Body of pancreas (tissue), 4 donors: ENCODE data around the gene POLE4. TPM values are rescaled to one million over a fixed set of nuclear protein-coding genes. Genes with fewer than 3 reads are reported as not detected.
A peak's percentile ranks its signal among the peaks of the same experiment; 100 is the strongest.

Source experiments
- ATAC-seq: fragments of 150-250 bp; one replicate; pipeline ENCODE4 v1.9.1; 2016
- DNase-seq, 4 donors: peaks; one replicate each; pipeline ENCODE4 v3.0.0-alpha.2; 2019
- H3K27ac ChIP-seq, 4 donors: fragments of 200-600 bp; sonication (generic); 1 replicate in 3 of 4; 2 replicates in 1 of 4; pipeline versions ENCODE4 v1.5.1 to v1.6.1; 2016 to 2019; ENCODE audit warnings: mild to moderate bottlenecking in 1 of 4, mixed read lengths in 1 of 4, moderate library complexity in 1 of 4
- H3K27me3 ChIP-seq, 2 donors: fragments of 200-600 bp; sonication (generic); one replicate each; pipeline ENCODE4 v1.6.0; 2016; ENCODE audit warnings: mild to moderate bottlenecking in 1 of 2
- H3K36me3 ChIP-seq, 2 donors: fragments of 200-600 bp; sonication (generic); replicated peaks in 1 of 2; 2 replicates each; pipeline ENCODE4 v1.5.1; 2016; ENCODE audit warnings: low read depth in 2 of 2; ENCODE audit not compliant: insufficient read depth in 1 of 2
- H3K4me1 ChIP-seq: fragments of 200-600 bp; sonication (generic); one replicate; pipeline ENCODE4 v1.6.0; 2016
- H3K4me3 ChIP-seq, 2 donors: fragments of 200-600 bp; sonication (generic); 1 replicate in 1 of 2; 2 replicates in 1 of 2; pipeline ENCODE4 v1.5.1; 2016 to 2019
- H3K9me3 ChIP-seq, 3 donors: fragments of 200-600 bp; sonication (generic); 1 replicate in 2 of 3; 2 replicates in 1 of 3; pipeline ENCODE4 v1.5.1; 2016
- CTCF ChIP-seq, 7 experiments: fragments of 450-650 bp in 4 of 7; fragments of 200-600 bp in 3 of 7; sonication (generic) in 3 of 7; IDR thresholded peaks; one replicate each; pipeline ENCODE4 v1.5.1; 2016 to 2019; ENCODE audit warnings: antibody characterized with exemption in 7 of 7
- POLR2A ChIP-seq, 3 donors: fragments of 450-650 bp; IDR thresholded peaks; one replicate each; pipeline ENCODE4 v1.6.1; 2016; ENCODE audit warnings: antibody characterized with exemption in 3 of 3, mild to moderate bottlenecking in 2 of 3
- WGBS, 2 donors: methylation state at CpG; one replicate each; pipeline ENCODE4 v1.1.5; 2017; 5-methylcytosine and 5-hydroxymethylcytosine counted together
- intact Hi-C: fragments of 100-400 bp; cut with DNase I; formaldehyde crosslinking; loops from one replicate; pipeline ENCODE4 v1.15.1; 2023
- total RNA-seq, 2 donors: library from RNA; depleted of rRNA; stranded (reverse); fragments of >200 nt; gene quantifications; one replicate each; pipeline ENCODE4 v1.1.0, GENCODE V29; 2016

Gene POLE4
- total RNA-seq, 2 donors from 2014 or later: 15.2 to 15.8 TPM

- Histone ChIP-seq H3K9me3 (no peaks in the 10 kb centered on the region), H3K27ac (no peak overlapping the region), H3K4me1 (no peaks in the 10 kb centered on the region), H3K27me3 (no peaks in the 10 kb centered on the region), H3K36me3 (no peaks in the 10 kb centered on the region), H3K4me3 (no peak overlapping the region)
- DNase-seq: no peak
- TF ChIP-seq CTCF (IDR thresholded peaks at IDR 0.05): no peak
- TF ChIP-seq POLR2A (IDR thresholded peaks at IDR 0.05): no peak
- intact Hi-C loops: no loop called here
- 95 to 100% methylated on average over 3 to 4 of the region's 4 CpGs for WGBS, 2 donors
- no peak for ATAC-seq
Measured at GRCh38 chr2:75007061-75007460, 48.6 kb downstream of the POLE4 start.

- intact Hi-C loops: no loop called here
- TF ChIP-seq POLR2A (IDR thresholded peaks at IDR 0.05) (no peak), CTCF (IDR thresholded peaks at IDR 0.05) (no peak)
- Histone ChIP-seq H3K4me1 (no peaks in the 10 kb centered on the region), H3K36me3 (no peaks in the 10 kb centered on the region), H3K9me3 (no peaks in the 10 kb centered on the region), H3K27me3 (no peaks in the 10 kb centered on the region), H3K4me3 (no peak overlapping the region), H3K27ac (no peak overlapping the region)
- 80 to 88% methylated on average over 4 of the region's 4 CpGs for WGBS, 2 donors
- no peak for ATAC-seq
- no peak for DNase-seq
Measured at GRCh38 chr2:75007819-75008218, 49.4 kb downstream of the POLE4 start.

GRCh38 chr2:75010571-75010970 is 52.1 kb downstream of the POLE4 start:
- H3K9me3 ChIP-seq: no peaks in the 10 kb centered on the region
- 85 to 93% methylated on average over 1 of the region's 1 CpG for WGBS, 2 donors
- no peak for DNase-seq
- no peak overlapping the region for H3K4me3 ChIP-seq
- no peak overlapping the region for H3K27ac ChIP-seq
- no peak for ATAC-seq
- H3K27me3 ChIP-seq: no peaks in the 10 kb centered on the region
- no peaks in the 10 kb centered on the region for H3K36me3 ChIP-seq
- intact Hi-C loops: no loop called here
- TF ChIP-seq CTCF (IDR thresholded peaks at IDR 0.05): no peak
- TF ChIP-seq POLR2A (IDR thresholded peaks at IDR 0.05): no peak
- H3K4me1 ChIP-seq: no peaks in the 10 kb centered on the region

GRCh38 chr2:75012080-75012479 is 53.6 kb downstream of the POLE4 start:
- 72 to 76% methylated on average over 8 of the region's 8 CpGs for WGBS, 2 donors
- Histone ChIP-seq H3K9me3 (no peaks in the 10 kb centered on the region), H3K36me3 (no peaks in the 10 kb centered on the region), H3K27ac (no peak overlapping the region), H3K27me3 (no peaks in the 10 kb centered on the region), H3K4me3 (no peak overlapping the region), H3K4me1 (no peaks in the 10 kb centered on the region)
- TF ChIP-seq POLR2A (IDR thresholded peaks at IDR 0.05) (no peak), CTCF (IDR thresholded peaks at IDR 0.05) (no peak)
- intact Hi-C loops: no loop called here
- DNase-seq: no peak
- no peak for ATAC-seq

- Histone ChIP-seq H3K4me3 (no peak overlapping the region), H3K27ac (no peak overlapping the region), H3K9me3 (no peaks in the 10 kb centered on the region), H3K36me3 (no peaks in the 10 kb centered on the region), H3K4me1 (no peaks in the 10 kb centered on the region), H3K27me3 (no peaks in the 10 kb centered on the region)
- ATAC-seq (no peak), DNase-seq (peak in 1 of 4 donors; percentile 37)
- TF ChIP-seq POLR2A (IDR thresholded peaks at IDR 0.05): no peak
- no peak for TF ChIP-seq CTCF (IDR thresholded peaks at IDR 0.05)
- intact Hi-C loops: no loop called here
- 78 to 83% methylated on average over 2 of the region's 2 CpGs for WGBS, 2 donors
Measured at GRCh38 chr2:75018162-75018561, 59.7 kb downstream of the POLE4 start.
